NB4 (cell line): ENCODE results near the gene LCE2D.

Source experiments
- CTCF ChIP-seq: IDR thresholded peaks from one replicate; pipeline ENCODE4 v1.5.1; 2012; ENCODE audit warnings: low read depth, low read length
- MYC ChIP-seq: IDR thresholded peaks from 2 replicates; pipeline ENCODE4 v1.6.1; 2011; ENCODE audit warnings: low read depth, low read length
- POLR2A ChIP-seq: IDR thresholded peaks from 2 replicates; pipeline ENCODE4 v1.6.1; 2011; ENCODE audit warnings: mild to moderate bottlenecking; ENCODE audit not compliant: insufficient read length; ENCODE audit errors: extremely low read depth
- TF ChIP-seq, protein P1 (sequence below): IDR thresholded peaks from 2 replicates; pipeline ENCODE4 v1.6.1; 2011; ENCODE audit warnings: low read depth, low read length

DNA sequence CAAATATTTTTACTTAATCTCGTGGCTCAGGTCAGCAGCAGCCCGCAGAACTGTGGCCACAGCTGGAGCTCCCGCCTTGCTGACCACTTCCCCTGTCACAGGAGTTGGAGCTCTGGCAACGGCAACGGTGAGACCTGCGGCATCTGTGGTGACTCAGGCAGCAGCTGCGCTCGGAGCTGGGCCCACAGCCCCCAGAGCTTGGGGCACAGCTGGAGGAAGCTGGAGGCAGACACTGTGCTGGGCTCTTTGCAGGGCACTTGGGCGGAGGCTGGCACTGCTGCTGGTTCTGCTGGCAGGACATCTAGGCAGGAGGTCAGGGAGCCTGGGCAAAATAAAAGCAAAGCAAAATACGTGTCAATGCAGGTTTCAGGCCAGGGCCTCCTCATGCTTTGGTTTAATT is 40.4 kb upstream of the LCE2D start, which contains the start of gene LCE3A:
- TF ChIP-seq CTCF, result no peak
- TF ChIP-seq POLR2A, result no peak
- TF ChIP-seq, protein P1, sequence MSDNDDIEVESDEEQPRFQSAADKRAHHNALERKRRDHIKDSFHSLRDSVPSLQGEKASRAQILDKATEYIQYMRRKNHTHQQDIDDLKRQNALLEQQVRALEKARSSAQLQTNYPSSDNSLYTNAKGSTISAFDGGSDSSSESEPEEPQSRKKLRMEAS, result peak; percentile 8; the same call in 1 of the 2 replicates
- 0 out of 2 replicates have a peak, but pooled peaks have one; percentile 18 for TF ChIP-seq MYC
